ENCODE measurements around the gene RNF144A.

RNF144A gene

GRCh38 chr2:7022492-7023385 is 105.5 kb downstream of the RNF144A start:
- no peak for DNase-seq (ENCODE audit: low spot score)

DNA sequence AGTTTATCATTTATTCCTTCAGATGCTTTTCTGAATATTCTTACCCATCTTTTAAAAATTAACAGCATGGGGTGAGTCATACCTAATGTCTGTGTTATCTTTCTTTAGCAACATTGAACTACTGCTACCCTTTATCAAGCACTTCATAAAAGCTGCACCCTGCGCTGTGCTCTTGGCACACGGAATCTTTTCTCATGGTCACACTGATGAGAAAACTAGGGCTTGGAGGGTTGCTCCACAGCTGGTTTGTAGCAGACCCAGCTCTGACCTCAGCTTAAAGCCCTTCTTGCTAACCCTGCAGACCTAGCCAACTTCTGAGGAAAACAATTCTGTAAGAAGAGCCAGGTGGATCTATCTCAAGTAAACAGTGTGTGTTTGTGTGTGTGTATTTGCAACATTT is 106.3 kb downstream of the RNF144A start:
- no peak for DNase-seq (ENCODE audit: low spot score)

GRCh38 chr2:7024261-7024660 is 107.0 kb downstream of the RNF144A start:
- no peak for DNase-seq (ENCODE audit: low spot score)

GRCh38 chr2:7025082-7025481 is 107.9 kb downstream of the RNF144A start:
- no peak for DNase-seq (ENCODE audit: low spot score)

DNA sequence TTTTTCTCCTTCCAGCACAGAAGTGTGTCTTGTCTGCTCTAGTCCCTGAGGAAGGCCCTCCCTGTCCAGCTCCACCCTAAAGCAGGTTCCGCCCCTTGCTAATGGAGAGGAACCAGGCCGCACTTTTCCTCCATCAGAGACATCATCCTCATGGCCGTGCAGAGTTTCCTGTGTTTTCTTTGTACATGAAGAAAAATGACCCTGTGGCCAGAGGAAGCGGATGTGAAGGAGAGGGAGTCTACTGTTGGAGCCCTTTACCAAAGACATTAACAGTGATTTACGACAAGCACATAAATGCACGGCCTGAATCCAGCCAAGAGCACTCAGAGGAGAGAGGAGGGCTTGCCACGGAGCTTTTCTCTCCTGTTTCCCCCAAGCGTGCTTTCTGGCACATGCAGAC is 109.5 kb downstream of the RNF144A start:
- DNase-seq (ENCODE audit: low spot score): no peak

GRCh38 chr2:7027411-7027810 is 110.2 kb downstream of the RNF144A start:
- DNase-seq (ENCODE audit: low spot score): no peak

DNA sequence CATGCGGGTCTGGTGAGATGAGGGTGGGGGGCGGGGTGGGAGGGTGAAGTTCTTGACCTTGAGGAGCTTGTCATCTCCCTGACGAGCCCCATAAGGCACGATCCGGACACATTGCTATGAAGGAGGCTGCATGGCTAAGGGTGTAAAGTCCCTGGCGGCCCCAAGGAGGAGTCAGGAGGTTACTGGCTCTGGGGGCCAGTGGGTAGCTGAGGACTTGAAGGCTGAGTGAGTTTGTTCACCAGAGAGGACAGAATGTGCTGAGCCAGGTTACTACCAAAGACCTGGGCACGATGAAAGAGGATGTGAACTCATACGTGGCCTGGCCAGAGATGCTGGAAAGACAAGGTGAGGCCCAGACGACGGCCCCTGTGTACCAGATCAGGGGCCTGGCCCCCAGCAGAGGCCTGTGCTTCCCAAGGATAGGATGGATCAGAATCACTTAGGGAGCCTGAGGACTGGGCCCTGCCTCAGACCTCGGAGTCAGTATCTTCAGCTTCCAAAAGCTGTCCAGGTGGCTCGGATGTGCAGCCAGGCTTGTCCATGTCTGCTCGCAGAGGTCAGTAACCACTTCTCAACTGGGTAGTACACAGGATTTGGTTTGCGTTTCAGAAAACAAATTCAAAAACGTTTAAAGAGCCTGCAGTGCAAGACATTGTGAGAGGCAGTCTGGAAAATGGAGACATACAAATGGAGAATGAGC is 110.9 kb downstream of the RNF144A start:
- DNase-seq (ENCODE audit: low spot score): no peak

- DNase-seq (ENCODE audit: low spot score): no peak
Measured at GRCh38 chr2:7028846-7029245, 111.6 kb downstream of the RNF144A start.

DNA sequence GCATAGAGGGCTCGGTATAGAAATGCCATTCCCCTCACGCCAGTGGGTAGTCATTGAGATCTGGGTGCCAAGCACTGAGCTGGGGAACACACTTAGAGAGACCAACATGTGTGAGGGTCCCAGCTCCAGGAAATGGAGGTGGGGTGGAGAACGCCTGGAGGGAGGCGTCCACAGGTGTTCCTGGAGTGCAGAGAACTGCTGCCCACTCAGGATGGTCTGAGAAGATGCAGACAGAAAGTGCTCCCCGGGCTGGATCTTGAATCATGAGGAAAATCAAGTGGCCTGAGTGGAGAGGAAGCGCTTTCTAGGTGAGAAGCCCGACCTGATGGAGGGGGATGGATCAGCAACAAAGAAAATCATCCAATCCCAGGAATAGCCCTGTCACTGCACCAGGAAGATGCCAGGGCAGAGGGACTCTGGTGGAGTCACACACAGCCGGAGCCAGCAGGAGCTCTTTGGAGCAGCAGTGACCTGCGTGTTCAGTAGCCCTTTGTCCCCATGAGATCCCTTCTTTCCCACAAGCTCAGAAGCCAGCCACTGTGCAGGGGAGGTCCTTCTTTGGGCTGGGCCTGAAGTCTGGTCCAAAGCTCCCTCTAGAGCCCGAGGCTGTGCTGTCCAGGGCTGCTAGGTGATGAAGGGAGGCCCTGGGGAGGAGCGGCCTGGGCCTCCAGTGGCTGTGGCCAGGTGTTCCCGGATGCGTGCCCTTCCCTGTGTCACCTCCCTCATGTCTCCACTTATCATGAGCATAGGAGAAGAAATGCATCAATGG is 112.3 kb downstream of the RNF144A start:
- DNase-seq (ENCODE audit: low spot score): no peak

- DNase-seq (ENCODE audit: low spot score): no peak
Measured at GRCh38 chr2:7030810-7031209, 113.6 kb downstream of the RNF144A start.

DNA sequence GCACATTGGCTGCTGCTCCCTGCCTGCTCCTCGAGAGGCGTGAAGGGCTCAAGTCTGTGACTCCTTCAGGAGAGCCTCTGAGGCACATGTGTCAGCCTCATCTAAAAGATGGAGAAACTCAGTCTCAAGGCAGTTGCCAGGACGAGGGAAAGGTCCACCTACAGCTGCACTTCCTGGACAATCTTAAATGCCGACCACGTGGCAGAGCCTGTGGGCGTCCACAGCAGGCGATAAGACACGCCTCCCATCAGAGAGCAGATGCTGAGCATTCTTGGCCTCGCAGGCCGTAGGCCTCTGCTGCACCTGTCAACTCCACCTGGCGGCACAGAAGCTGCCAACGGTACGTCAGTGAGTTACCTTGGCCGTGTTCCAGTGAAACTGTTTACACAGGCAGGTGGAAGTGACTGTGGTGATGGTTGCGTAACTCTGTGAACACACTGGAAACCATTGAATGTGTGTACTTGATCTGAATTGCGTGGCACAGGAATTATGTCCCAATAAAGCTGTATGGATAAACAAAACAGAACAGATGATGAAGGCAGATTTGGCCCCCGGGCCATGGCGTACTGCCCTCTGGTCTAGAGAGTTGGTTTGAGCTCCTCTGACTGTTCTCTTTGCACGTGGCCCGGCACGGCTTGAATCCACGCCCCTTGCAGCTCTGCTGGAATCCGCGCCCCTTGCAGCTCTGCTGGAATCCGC is 114.5 kb downstream of the RNF144A start:
- no peak for DNase-seq (ENCODE audit: low spot score)

- no peak for DNase-seq (ENCODE audit: low spot score)
Measured at GRCh38 chr2:7032371-7032770, 115.2 kb downstream of the RNF144A start.

- DNase-seq (ENCODE audit: low spot score): no peak
Measured at GRCh38 chr2:7033136-7033960, 116.1 kb downstream of the RNF144A start.

DNA sequence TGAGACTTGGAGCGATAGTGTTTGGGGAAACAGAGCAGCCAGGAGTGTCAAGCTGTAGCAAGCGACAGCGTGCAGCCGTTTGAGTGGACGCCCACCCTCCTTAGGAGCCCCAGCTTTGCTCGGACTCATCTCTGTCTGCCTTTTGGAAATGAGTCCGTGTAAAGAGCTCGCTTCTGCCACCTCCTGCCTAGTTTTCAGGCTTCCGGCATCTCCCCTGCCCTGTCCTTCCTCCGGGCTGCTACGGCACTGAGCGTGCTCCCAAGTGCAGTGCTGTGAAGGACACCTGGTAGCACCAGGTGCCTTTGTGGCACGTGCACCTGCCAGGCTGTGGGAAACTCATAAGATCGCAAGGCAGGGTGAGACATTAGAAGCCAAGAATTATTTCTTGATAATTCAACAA is 117.1 kb downstream of the RNF144A start:
- no peak for DNase-seq (ENCODE audit: low spot score)

DNA sequence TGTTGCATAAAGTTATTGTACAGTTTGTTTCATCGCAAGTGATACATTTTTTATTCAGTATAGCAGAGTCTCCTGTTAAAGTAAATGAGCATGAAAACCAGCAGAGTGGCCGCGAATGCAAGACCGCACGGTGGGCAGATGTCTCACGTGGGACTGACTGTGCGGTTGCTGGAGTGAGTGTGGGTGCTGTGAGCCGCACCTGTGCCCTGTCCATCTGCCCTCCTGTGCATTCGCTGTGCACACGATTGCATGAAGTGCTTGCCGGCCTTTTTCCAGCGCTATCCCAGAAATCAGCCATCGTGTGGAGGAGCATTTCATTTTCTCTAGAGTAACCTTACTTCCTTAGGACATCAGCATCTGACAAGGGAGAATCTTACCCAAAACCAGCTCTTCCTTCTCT is 118.7 kb downstream of the RNF144A start:
- no peak for DNase-seq (ENCODE audit: low spot score)

DNA sequence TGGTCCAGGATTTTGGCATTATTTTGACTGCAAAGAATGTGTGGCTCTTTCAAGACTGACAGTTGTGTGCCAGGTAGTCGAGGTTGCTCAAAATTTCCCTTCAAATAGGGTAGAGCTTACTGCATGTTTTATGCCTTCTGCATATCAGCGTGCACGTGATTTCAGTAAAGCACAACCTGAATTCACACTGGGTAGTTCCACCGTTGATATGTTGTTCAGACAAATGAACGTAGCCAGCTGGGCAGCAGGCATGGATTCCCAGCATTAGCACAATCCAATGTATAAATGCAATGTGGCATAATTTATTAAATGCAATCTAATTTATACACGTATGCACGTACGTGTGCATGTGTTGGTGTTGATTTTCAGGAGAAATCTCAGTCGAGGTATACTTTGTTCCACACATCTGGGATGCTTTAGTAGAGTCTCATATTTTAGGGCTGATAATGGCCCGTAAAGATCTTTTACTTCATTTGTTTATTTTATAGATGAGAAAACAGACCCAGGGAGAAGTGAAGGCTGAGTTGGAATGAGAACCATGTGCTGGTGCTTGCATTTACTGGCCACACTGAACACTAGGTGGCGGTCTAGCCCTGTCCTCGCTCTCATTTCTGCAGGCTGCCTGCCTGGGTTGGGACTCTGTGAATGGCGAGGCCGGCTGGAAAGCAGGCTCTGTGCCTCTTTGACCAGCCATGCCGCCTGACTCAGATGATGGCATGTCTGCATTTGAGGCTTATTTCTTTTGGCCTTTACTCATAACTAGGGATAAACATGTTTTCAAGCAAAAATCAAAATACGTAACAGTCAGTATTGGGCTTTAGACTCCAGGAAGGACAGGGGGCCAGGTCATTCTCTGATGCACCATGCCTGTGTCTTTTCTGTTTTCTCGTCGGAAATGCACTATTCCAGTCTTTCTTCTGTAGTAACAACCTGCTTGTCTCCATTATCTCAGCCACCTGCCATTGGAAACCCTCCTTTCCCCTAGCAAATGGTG is 120.4 kb downstream of the RNF144A start:
- DNase-seq (ENCODE audit: low spot score): peak; percentile 75

GRCh38 chr2:7040547-7040946 is 123.3 kb downstream of the RNF144A start:
- no peak for DNase-seq (ENCODE audit: low spot score)

DNA sequence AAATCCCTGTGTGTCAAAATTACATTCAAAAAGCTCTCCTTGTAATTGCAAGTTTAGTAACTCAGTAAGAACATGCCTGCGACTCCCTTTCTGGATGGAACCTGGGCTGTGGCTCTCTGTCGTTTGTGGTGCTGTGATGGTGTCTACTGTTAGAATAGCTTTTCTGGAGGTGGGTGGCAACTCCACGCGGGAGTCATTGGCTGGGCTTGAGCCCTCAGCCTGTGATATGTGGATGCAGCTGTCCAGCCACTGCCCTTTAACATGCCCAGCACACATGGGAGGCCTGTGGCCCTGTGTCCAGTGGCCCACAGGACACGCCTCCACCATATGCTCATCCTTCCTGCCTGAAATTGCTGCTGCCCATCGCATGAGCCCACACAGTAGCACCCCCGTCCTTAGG is 124.2 kb downstream of the RNF144A start:
- DNase-seq (ENCODE audit: low spot score): no peak

GRCh38 chr2:7043690-7044089 is 126.5 kb downstream of the RNF144A start:
- no peak for DNase-seq (ENCODE audit: low spot score)
